NT2/D1 (cell line): ENCODE results near the gene SHD.

Experiments
- SUZ12 ChIP-seq: IDR thresholded peaks from 2 replicates; pipeline ENCODE4 v1.6.1; 2011; ENCODE audit not compliant: insufficient read length, insufficient read depth; ENCODE audit errors: extremely low read depth
- ZNF274 ChIP-seq: IDR thresholded peaks from 2 replicates; pipeline ENCODE4 v1.6.1; 2011; ENCODE audit warnings: mild to moderate bottlenecking, low read depth, low read length

GRCh38 chr19:4257025-4257424 is 22.0 kb upstream of the SHD start:
- TF ChIP-seq ZNF274 (no peak), SUZ12 (no peak)
